T-helper 9 cell (primary cell): ENCODE measurements around the gene ATAD2B.

Experiments used
- DNase-seq: peaks from one replicate; pipeline ENCODE4 v3.0.0-alpha.2; 2020

The ATAD2B gene

GRCh38 chr2:23905155-23905554, 21.8 kb downstream of the ATAD2B start:
- DNase-seq: no peak

DNA sequence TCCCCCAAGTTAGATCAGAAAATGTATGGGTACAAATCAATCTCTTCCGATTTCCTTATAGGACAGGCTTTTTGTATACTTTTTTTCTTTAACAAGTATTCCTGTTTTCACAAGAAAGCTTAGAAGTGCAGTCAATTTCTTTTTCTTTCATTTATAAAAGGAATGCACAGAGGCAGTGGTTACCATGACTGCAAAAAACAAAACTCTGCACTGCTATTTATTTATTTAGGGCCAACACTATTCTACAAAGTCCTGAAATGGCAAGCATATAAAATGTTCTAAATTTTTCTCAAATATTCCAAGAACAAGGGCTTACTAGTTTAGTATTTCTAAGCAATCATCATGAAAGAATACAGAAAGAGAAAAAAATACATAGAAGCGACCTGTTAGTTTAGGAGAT, 22.2 kb downstream of the ATAD2B start:
- DNase-seq: no peak

- DNase-seq: no peak
Observed at GRCh38 chr2:23904215-23904614, 22.7 kb downstream of the ATAD2B start.

GRCh38 chr2:23903034-23903433, 23.9 kb downstream of the ATAD2B start:
- no peak for DNase-seq

DNA sequence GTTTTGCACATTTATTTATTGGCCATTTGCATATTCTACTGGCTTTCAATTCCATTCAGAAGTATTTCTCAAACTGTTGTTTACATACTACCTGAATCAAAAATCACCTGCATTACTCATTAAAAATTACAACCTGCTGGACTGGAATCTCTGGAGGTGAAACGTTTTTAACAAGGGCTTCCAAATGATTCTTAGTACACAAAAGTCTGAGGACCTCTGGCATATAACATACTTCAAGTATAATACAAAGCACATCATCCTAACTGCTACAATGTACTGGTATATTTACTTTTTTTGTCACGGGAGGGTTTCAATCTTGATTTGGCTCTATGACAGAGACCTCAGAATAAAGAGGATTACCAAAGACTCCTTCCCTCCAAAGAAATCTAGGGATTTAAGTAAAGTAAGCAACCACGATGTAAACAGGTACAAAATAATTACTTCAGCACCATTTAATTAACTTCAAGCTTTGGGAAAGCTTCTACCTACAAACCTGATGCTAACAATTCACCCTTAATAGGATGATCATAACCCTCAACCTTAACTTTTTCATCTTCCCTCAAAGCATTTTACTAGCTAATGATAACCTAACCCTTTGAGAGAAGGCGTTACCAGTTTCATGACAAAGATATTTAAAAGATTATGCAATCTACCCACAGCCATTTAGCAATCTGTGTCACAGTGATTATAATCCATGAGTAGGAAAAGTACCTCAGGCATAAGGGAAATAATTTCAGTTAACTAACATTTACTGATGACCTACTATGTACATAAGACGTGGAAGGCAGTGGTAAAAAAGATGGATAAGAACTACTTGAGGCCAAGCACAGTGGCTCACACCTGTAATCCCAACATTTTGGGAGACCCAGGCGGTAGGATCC, 24.7 kb downstream of the ATAD2B start:
- DNase-seq: no peak

DNA sequence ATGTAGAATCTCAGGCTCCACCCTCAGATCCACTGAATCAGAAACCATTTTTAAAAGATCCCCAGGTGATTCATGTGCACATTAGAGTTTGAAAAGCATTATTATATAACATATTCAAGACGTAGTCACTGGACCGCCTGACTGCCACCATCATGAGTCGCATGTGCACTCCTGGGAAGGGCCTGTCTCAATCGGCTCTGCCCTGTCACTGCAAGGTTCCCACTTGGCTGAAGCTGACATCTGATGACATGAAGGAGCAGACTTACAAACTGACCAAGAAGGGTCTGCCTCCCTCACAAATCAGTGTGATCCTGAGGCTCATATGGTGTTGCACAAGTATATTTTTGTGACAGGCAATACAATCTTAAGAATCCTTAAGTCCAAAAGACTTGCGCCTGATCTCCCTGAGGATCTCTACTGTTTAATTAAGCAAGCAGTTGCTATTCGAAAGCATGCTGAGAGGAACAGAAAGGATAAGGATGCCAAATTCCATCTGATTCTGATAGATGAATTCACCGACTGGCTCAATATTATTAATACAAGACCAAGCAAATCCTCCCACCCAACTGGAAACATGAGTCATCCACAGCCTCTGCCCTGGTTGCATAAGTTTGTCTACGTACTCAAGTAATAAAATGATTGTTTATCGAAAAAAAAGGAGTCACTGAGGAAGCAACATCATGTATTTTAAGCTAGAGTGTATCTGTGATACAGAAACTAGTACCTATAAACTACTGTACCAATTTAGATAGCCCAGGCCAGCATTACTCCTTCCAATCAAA, 26.2 kb downstream of the ATAD2B start:
- no peak for DNase-seq

DNA sequence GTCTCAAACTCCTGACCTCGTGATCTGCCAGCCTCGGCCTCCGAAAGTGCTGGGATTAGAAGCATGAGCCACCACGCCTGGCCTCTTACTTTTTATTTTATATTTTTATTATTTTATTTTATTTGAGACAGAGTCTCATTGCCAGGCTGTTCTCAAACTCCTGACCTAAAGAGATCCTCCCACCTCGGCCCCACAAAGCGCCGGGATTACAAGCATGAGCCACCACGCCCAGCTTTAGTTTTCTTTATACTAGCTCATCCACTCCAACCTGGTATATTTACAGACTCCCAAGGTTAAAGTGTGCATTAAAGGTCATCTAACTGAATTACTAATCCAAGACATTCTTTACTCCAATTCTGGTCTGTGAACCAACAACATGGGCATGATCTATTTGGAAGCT, 26.8 kb downstream of the ATAD2B start:
- no peak for DNase-seq

GRCh38 chr2:23871206-23871605, 55.7 kb downstream of the ATAD2B start:
- no peak for DNase-seq

DNA sequence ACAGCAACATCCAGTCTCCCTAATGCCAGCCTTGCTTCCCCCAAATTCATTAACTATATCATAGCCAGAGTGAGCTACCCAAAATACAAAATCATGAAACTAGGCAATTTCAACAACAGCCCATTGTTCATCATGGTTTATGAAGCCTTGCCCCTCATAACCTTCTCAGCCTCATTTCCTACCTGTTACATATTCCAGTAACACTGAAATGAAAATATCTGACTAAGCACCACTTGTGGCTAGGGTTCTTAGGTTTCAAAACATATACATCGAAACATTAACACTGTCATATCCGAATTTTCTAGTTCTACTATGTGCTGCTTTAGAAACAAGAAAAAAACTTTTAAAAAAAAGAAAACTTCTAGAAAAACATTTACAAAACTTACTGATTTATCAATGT, 59.5 kb downstream of the ATAD2B start:
- no peak for DNase-seq

GRCh38 chr2:23862716-23863426, 64.1 kb downstream of the ATAD2B start:
- no peak for DNase-seq

GRCh38 chr2:23861952-23862351, 65.0 kb downstream of the ATAD2B start:
- no peak for DNase-seq

DNA sequence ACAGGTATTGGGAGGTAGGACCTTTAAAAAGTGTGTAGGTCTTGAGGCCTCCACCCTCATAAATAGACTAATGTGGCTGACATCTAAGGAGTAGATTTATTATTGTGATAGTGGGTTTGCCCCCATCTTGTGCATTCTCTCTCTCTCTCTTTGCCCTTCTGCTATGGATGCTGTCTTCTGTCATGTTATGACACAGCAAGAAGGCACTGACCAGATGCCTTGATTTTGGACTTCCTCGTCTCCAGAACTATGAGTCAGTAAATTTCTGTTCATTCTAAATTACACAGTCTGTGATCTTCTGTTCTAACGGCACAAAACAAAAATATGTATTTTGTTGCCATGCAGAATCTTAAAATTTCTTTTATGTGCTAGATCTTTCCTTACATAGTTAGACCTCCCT, 66.9 kb downstream of the ATAD2B start:
- no peak for DNase-seq

DNA sequence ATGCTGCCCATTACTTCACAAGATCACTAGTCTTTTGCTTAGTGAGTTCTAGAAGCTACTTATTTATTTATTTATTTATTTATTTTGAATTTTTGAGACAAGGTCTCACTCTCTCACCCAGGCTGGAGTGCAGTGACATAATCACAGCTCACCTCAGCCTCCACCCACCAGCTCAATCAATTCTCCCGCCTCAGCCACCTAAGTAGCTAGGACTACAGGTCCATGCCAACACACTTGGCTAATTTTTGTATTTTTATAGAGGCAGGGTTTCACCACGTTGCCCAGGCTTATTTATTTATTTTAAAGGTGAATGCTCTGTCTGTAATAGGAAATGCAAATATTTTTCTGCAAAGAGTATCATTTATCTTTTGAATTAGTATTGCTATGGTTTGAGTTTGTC, 67.7 kb downstream of the ATAD2B start:
- DNase-seq: no peak

DNA sequence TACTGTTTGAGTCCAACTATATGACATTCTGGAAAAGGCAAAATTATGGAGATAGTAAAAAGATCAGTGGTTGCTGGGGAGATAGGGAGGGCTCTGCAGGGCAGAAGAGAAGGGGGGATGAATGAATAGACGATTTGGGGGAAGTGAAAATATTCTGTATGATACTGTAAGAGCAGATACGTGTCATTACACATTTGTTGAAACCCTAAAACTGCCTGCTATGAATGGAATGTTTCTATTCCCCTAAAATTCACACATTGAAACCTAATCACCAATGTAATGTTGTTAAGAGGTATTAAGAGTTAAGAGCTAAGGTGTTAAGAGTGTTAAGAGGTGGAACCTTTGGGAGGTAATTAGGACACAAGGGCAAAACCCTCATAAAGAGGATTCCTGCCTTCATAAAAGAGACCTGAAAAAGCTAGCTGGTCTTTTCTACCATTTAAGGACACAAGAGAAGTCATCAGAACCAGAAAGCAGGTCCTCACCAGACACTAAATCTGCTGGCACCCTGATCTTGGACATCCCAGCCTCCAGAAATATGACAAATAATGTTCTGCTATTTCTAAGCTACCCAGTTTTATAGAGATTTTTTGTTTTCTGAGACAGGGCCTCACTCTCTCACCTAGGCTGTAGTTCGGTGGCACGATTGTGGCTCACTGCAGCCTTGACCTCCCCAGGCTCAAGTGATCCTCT, 76.2 kb downstream of the ATAD2B start:
- DNase-seq: no peak

DNA sequence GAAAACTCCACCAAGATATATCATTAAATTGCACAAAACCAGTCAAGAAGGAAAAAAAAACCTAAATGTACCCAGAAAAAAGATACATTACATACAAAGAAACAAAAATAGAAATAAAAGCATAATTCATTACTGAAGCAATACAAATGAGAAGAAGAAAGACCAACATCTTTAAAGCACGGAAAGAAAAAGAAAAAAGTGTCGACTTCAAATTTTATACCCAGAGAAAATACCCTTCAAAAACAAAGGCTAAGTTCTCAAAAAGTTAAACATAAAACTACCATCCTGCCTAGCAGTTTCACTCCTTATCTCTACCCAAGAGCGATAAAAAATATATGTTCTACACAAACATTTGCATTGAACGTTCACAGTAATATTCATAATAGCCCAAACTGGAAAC, 82.0 kb downstream of the ATAD2B start:
- no peak for DNase-seq

DNA sequence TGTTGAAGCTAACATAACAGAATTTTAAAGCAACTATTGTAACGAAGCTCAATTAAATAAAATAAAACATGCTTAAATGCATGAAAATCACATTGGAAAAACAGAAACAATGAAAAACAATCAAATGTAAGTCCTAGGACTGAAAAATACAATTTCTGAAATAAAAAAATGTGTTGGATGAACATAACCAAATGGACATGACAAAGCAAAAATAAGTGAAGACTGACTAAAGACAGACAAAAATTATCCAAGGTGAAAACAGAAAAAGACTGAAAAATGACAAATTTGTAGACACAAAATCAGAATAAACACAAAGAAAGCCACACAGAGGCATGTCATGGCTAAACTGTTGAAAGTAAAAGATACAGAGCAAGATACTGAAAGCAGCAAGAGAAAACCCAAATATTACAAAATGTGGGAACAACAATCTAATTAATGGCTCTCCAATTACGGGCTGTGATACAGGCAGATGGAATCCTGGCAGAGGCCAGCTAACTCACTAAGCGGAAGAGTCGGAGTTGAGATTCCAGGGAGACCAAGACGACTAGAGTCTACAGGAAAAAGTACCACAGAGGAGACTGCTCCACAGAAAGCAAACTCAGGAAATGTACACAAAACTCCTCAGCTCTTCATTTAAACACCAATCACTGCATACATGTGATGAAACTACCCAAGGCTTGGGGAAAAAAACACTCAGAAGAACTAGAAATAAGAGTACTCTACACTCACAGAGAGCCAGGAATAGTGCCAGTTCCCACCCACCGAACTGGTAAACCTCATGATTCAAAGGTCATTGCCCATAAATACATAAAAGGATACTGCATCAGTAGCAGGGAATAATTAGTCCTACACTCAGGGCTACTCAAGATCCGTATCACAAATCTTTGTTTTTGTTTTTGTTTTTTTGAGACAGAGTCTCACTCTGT, 83.6 kb downstream of the ATAD2B start:
- no peak for DNase-seq

GRCh38 chr2:23839919-23840578, 86.9 kb downstream of the ATAD2B start:
- DNase-seq: no peak

DNA sequence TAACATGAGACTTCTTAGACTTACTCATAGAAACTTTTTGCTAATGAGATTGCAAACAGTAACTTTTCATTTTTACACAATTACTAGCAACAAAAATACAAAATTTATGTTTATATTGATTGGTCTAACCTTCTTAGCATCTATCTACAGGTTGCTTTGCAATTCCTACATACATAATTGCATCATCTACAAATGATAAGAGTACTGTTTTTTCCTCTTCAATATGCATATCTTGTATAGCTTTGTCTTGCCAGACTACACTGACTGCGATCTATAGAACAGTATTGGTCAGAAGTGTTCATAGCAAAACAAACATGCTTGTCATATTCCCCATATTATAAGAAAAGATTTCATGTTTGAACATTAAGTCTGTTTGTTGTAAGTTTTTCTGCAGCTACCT, 87.9 kb downstream of the ATAD2B start:
- DNase-seq: no peak

DNA sequence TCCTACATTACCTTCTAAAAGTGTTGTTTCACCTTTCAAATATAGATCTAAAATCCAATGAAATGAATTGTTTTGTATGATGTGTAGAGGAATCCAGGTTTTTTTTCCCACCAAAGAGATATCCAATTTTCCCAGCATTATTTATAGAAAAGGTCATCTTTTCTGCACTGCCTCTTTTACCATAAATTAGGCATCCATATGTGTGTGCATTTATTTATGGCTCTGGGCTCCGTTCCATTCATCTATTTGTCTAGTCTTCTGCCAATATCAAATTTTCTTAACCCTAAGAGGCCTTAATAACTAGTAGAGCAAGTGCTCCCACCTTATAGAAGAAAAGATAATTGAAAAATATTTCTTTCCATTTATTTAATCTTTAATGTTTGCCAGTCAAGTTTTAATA, 88.3 kb downstream of the ATAD2B start:
- no peak for DNase-seq

DNA sequence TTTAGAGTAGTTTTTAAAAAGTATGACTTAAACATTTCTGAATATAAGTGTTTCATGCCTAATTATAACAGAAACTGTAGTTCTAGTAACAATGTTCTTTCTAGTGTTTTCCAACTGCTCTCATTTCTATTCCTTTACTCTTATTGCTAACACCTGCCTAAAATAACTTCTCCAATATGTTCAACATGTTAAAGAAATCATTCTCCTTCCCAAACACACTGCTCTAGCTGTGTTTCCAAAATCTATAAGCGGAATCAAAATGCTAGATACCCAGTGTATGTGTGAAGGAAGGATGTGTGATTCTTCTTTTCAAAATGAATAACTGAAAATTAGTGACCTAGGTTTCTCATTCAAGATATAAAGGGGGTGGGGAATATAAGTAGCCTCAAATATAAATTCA, 89.1 kb downstream of the ATAD2B start:
- DNase-seq: no peak

- no peak for DNase-seq
Observed at GRCh38 chr2:23836971-23837565, 89.9 kb downstream of the ATAD2B start.
